ENCODE results near the gene CRYBA2.

DNA sequence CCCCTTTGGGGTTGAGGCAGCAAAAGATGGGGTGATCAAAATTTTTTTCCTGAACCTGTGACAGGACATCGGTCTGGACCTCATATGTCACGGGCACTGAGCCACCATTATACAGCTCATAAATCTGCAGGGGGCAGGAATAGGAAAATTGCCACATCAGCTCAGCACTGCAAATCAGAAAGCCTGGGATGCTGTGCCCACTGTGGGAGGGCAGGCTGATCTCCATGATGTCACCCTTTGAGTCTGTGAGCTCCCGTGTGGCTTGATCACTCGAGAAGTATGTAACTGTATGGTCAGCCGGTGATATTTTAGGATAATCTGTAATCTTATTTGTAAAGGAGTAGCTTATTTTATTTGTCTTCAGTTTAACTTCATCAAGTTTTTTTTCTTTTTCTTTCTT lies 17.7 kb upstream of the CRYBA2 start:
- TF ChIP-seq TCF12 (IDR thresholded peaks at IDR 0.05; ENCODE audit: low read depth, low read length) (no peak), YY1 (IDR thresholded peaks at IDR 0.05; ENCODE audit: low read depth, low read length) (no peak), CHD2 (IDR thresholded peaks at IDR 0.05; ENCODE audit: low read length) (no peak), SIN3A (conservative IDR thresholded peaks at IDR 0.05 in 1 of 2, IDR thresholded peaks at IDR 0.05 in 1 of 2; ENCODE audit: low read depth in 1 of 2, low read length in 2 of 2) (no peak), EGR1 (IDR thresholded peaks at IDR 0.05; ENCODE audit: borderline replicate concordance, low read depth, low read length) (no peak), HDAC2 (IDR thresholded peaks at IDR 0.05; ENCODE audit: borderline replicate concordance in 1 of 2, low read depth in 2 of 2, low read length in 2 of 2) (no peak), BCL11A (IDR thresholded peaks at IDR 0.05; ENCODE audit: low read depth in 2 of 2, low read length in 2 of 2) (no peak)
- TF ChIP-seq, protein P1, sequence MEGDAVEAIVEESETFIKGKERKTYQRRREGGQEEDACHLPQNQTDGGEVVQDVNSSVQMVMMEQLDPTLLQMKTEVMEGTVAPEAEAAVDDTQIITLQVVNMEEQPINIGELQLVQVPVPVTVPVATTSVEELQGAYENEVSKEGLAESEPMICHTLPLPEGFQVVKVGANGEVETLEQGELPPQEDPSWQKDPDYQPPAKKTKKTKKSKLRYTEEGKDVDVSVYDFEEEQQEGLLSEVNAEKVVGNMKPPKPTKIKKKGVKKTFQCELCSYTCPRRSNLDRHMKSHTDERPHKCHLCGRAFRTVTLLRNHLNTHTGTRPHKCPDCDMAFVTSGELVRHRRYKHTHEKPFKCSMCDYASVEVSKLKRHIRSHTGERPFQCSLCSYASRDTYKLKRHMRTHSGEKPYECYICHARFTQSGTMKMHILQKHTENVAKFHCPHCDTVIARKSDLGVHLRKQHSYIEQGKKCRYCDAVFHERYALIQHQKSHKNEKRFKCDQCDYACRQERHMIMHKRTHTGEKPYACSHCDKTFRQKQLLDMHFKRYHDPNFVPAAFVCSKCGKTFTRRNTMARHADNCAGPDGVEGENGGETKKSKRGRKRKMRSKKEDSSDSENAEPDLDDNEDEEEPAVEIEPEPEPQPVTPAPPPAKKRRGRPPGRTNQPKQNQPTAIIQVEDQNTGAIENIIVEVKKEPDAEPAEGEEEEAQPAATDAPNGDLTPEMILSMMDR (IDR thresholded peaks at IDR 0.05; ENCODE audit: control extremely low read depth in 1 of 3, insufficient read depth in 1 of 3, low read depth in 1 of 3, low read length in 3 of 3): no peak
- TF ChIP-seq, protein P2, sequence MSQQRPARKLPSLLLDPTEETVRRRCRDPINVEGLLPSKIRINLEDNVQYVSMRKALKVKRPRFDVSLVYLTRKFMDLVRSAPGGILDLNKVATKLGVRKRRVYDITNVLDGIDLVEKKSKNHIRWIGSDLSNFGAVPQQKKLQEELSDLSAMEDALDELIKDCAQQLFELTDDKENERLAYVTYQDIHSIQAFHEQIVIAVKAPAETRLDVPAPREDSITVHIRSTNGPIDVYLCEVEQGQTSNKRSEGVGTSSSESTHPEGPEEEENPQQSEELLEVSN (IDR thresholded peaks at IDR 0.05): no peak
